Gastrocnemius medialis (tissue), 4 donors: ENCODE results near the gene OCSTAMP. TPM values are rescaled to one million over a fixed set of nuclear protein-coding genes. Genes with fewer than 3 reads are reported as not detected.

Experiments used
- ATAC-seq, 2 donors: fragments of 150-250 bp; one replicate each; pipeline ENCODE4 v1.9.1; 2016
- DNase-seq, 2 donors: peaks; one replicate each; pipeline ENCODE4 v3.0.0-alpha.2; 2019
- H3K27ac ChIP-seq, 4 donors: fragments of 200-600 bp; sonication (generic); 1 replicate in 1 of 4; 2 replicates in 3 of 4; pipeline ENCODE4 v1.5.1; 2016 to 2018; ENCODE audit warnings: mild to moderate bottlenecking in 2 of 4, moderate library complexity in 1 of 4
- H3K27me3 ChIP-seq, 3 donors: fragments of 200-600 bp; sonication (generic) in 2 of 3; 1 replicate in 1 of 3; 2 replicates in 2 of 3; pipeline versions ENCODE4 v1.5.1 to v1.6.0; 2016 to 2019; ENCODE audit warnings: mild to moderate bottlenecking in 1 of 3, moderate library complexity in 1 of 3
- H3K36me3 ChIP-seq, 2 donors: fragments of 200-600 bp; sonication (generic) in 1 of 2; one replicate each; pipeline ENCODE4 v1.5.1; 2017 to 2018
- H3K4me1 ChIP-seq, 2 donors: fragments of 200-600 bp; sonication (generic) in 1 of 2; one replicate each; pipeline ENCODE4 v1.5.1; 2016 to 2017; ENCODE audit warnings: mild to moderate bottlenecking in 2 of 2
- H3K4me3 ChIP-seq, 4 donors: fragments of 200-600 bp; sonication (generic) in 3 of 4; 1 replicate in 1 of 4; 2 replicates in 3 of 4; pipeline ENCODE4 v1.5.1; 2016 to 2019; ENCODE audit warnings: mild to moderate bottlenecking in 2 of 4
- H3K9me3 ChIP-seq, 3 donors: fragments of 200-600 bp; sonication (generic) in 2 of 3; 1 replicate in 1 of 3; 2 replicates in 2 of 3; pipeline ENCODE4 v1.5.1; 2016 to 2019
- CTCF ChIP-seq, 5 experiments: fragments of 450-650 bp in 3 of 5; fragments of 200-600 bp in 2 of 5; sonication (generic) in 2 of 5; IDR thresholded peaks in 4 of 5; conservative IDR thresholded peaks in 1 of 5; 1 replicate in 4 of 5; 2 replicates in 1 of 5; pipeline ENCODE4 v1.5.1; 2016 to 2019; ENCODE audit warnings: antibody characterized with exemption in 5 of 5, mild to moderate bottlenecking in 3 of 5, moderate library complexity in 3 of 5
- POLR2A ChIP-seq, 2 donors: fragments of 450-650 bp; IDR thresholded peaks; one replicate each; pipeline ENCODE4 v1.6.1; 2017; ENCODE audit warnings: antibody characterized with exemption in 2 of 2, mild to moderate bottlenecking in 2 of 2, moderate library complexity in 2 of 2
- in situ Hi-C, 4 donors: fragments of 200-750 bp; cut with MboI; loops; one replicate each; pipeline versions ENCODE4 v1.15.0 to v1.8.0; 2017; ENCODE audit warnings: low sequenced_read_pairs in 4 of 4
- intact Hi-C: fragments of 100-400 bp; cut with DNase I; formaldehyde crosslinking; loops from one replicate; pipeline ENCODE4 v1.15.1; 2023; ENCODE audit warnings: low total_unique reads
- total RNA-seq, 4 donors: library from RNA; depleted of rRNA; stranded (reverse); fragments of >200 nt; gene quantifications; one replicate each; pipeline versions ENCODE4 v1.1.0 to v1.2.3, GENCODE V29; 2016

OCSTAMP gene
- total RNA-seq, 4 donors from 2014 or later = not detected

DNA sequence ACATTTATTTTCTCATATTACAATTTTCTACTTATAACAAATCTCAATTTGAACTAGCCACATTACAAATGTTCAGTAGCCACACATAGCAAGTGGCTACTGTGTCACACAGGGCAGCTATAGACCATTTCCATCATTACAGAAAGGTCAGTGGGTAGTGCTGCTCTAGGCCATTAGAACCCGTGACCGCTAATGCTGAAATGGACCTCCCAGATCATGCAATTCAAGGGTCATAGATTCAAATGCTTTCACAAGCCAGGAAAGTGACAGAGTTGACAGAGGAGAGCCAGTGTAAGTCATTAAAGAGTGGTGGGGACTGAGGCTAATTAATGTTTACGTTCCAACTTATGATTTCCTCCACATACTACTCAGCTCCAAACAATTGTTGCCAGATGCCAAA, 3.5 kb upstream of the OCSTAMP start:
- H3K4me3 ChIP-seq = no peak overlapping the region
- TF ChIP-seq POLR2A (IDR thresholded peaks at IDR 0.05) = no peak
- TF ChIP-seq CTCF (IDR thresholded peaks at IDR 0.05 in 4 of 5, conservative IDR thresholded peaks at IDR 0.05 in 1 of 5) = no peak
- no peaks in the 10 kb centered on the region for H3K4me1 ChIP-seq
- DNase-seq (no peak), ATAC-seq (no peak)
- in situ Hi-C loops = no loop called here
- no peaks in the 10 kb centered on the region for H3K9me3 ChIP-seq
- intact Hi-C loops = no loop called here
- H3K27me3 ChIP-seq = no peaks in the 10 kb centered on the region
- H3K36me3 ChIP-seq = no peaks in the 10 kb centered on the region
- H3K27ac ChIP-seq = no peak overlapping the region

GRCh38 chr20:46552460-46553420, 2.3 kb upstream of the OCSTAMP start:
- no peaks in the 10 kb centered on the region for H3K27me3 ChIP-seq
- no peak for ATAC-seq
- H3K4me1 ChIP-seq = no peaks in the 10 kb centered on the region
- H3K27ac ChIP-seq = no peak overlapping the region
- TF ChIP-seq POLR2A (IDR thresholded peaks at IDR 0.05) (no peak), CTCF (IDR thresholded peaks at IDR 0.05 in 4 of 5, conservative IDR thresholded peaks at IDR 0.05 in 1 of 5) (no peak)
- in situ Hi-C loops = no loop called here
- H3K36me3 ChIP-seq = no peaks in the 10 kb centered on the region
- DNase-seq = no peak
- intact Hi-C loops = no loop called here
- H3K4me3 ChIP-seq = no peak overlapping the region
- no peaks in the 10 kb centered on the region for H3K9me3 ChIP-seq

DNA sequence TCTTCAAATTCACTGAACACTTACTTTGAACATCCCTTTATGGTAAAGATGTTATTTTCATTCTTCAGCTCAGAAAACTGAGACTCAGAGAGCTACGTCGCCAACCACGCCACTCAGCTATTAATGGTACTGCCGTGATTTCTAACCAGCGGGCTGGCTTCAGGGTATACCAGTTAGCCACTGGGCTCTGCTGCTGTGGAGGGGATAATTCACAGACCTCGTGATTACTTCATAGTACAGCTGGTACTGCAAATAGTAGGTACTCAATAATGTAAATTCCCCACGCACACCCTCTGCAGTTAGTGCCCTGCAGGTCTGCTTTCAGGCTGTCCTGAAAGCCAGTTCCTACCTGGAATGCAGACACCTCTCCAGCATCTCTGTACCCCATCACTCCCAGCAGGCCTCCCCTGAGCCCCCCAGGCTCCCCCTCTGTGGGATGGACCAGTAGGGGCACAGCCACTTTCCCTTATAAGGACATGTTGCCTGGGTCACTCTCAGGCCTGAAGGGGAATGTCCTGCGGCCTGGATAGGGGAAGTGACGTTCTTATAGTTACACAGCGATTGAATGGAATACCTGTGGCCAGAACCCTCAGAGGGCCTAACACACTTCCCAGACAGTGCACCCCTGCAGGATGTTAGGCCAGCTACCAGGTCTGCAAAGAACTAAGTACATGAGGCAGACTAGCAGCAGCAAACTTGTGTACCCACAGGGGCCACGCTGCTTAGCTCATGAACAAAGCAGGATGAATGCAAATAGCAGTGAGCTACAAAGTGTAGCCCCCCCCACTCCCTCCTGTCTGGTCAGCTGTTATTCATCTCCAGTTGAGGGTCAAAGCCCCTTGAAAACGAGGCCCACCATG, 1.3 kb upstream of the OCSTAMP start:
- no peak overlapping the region for H3K4me3 ChIP-seq
- no peaks in the 10 kb centered on the region for H3K9me3 ChIP-seq
- intact Hi-C loops = no loop called here
- no peak for ATAC-seq
- H3K36me3 ChIP-seq = no peaks in the 10 kb centered on the region
- no peaks in the 10 kb centered on the region for H3K4me1 ChIP-seq
- no peak for DNase-seq
- in situ Hi-C loops = no loop called here
- no peak for TF ChIP-seq POLR2A (IDR thresholded peaks at IDR 0.05)
- no peaks in the 10 kb centered on the region for H3K27me3 ChIP-seq
- H3K27ac ChIP-seq = no peak overlapping the region

DNA sequence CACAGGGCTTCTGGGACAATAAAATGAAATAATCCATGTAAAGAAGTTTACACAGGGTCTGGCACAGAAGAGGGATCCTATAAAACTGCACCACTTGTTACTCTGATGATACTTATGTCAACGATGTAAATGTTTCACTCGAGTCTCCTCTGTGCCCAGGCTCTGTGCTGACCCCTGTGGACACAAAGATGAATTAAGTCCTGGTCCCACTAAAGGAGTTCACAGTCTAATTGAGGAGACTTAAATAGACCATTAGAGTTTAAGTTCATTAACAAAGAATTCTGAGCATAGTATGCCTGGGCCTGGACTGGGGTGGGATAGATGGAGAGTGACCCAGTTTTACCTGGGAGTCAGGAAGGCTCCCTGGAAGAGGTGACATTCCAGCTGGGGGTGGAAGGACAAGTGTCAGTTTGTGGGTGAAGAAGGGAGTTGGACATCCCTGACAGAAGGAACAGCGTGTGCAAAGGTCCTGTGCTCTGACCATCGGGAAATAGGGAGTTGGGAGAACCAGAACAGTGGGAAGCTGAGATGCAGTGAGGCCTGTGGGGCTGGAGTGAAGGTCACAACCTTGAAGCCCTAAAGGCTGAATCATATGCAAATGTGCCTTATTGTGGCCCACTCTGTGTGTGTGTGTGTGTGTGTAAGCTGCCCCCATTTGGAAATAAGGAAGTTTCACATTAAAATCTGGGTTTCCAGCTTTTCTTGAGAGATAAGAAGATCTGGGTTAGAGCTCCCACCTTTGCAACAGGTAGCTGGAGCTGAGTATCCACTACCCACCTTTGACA, 1.1 kb downstream of the OCSTAMP start:
- ATAC-seq (no peak), DNase-seq (no peak)
- in situ Hi-C loops (loop anchor here in 1 of 4 donors (25.0 kb wide), 1 partner anchor 112 kb away; no protein-coding TSS in a partner anchor), intact Hi-C loops (no loop called here)
- no peaks in the 10 kb centered on the region for H3K27me3 ChIP-seq
- H3K4me3 ChIP-seq = no peak overlapping the region
- no peaks in the 10 kb centered on the region for H3K4me1 ChIP-seq
- H3K27ac ChIP-seq = no peak overlapping the region
- no peaks in the 10 kb centered on the region for H3K9me3 ChIP-seq
- TF ChIP-seq CTCF (IDR thresholded peaks at IDR 0.05 in 4 of 5, conservative IDR thresholded peaks at IDR 0.05 in 1 of 5) (no peak), POLR2A (IDR thresholded peaks at IDR 0.05) (no peak)
- H3K36me3 ChIP-seq = no peaks in the 10 kb centered on the region
